Measurements from ENCODE around the gene ZNF627. TPM values are rescaled to one million over a fixed set of nuclear protein-coding genes. Genes with fewer than 3 reads are reported as not detected.

The ZNF627 gene
- total RNA-seq, 6 experiments from 2014 or later, result 5.7 to 8.7 (median 7.5) TPM

GRCh38 chr19:11551603-11552235, 45.6 kb upstream of the ZNF627 start:
- peaks cover 2% of the 10 kb centered on the region for H3K4me1 Mint-ChIP-seq (ENCODE audit: low read depth)
- H3K27me3 Mint-ChIP-seq (ENCODE audit: insufficient read depth), result peaks cover 4% of the 10 kb centered on the region; the same call in 1 of the 2 replicates
- no peak overlapping the region for H3K4me3 Mint-ChIP-seq
- H3K27ac Mint-ChIP-seq, result no peak overlapping the region
- DNase-seq, result peak; percentile 9
- H3K36me3 Mint-ChIP-seq (ENCODE audit: low read depth), result peaks cover 9% of the 10 kb centered on the region
- peak; percentile 69 for TF ChIP-seq CTCF (IDR thresholded peaks at IDR 0.05)
- no peaks in the 10 kb centered on the region for H3K9me3 Mint-ChIP-seq

- Mint-ChIP-seq H3K27me3 (ENCODE audit: insufficient read depth) (peaks cover 4% of the 10 kb centered on the region; the same call in 1 of the 2 replicates), H3K4me3 (no peak overlapping the region), H3K9me3 (no peaks in the 10 kb centered on the region), H3K27ac (no peak overlapping the region), H3K4me1 (ENCODE audit: low read depth) (peaks cover 10% of the 10 kb centered on the region), H3K36me3 (ENCODE audit: low read depth) (peaks cover 14% of the 10 kb centered on the region)
- DNase-seq, result no peak
- TF ChIP-seq CTCF (IDR thresholded peaks at IDR 0.05), result no peak
Observed at GRCh38 chr19:11552666-11553372, 44.5 kb upstream of the ZNF627 start.

GRCh38 chr19:11554160-11554559, 43.1 kb upstream of the ZNF627 start:
- Mint-ChIP-seq H3K27ac (no peak overlapping the region), H3K27me3 (ENCODE audit: insufficient read depth) (peaks cover 4% of the 10 kb centered on the region; the same call in 1 of the 2 replicates), H3K4me1 (ENCODE audit: low read depth) (peaks cover 17% of the 10 kb centered on the region), H3K36me3 (ENCODE audit: low read depth) (peaks cover 17% of the 10 kb centered on the region), H3K9me3 (no peaks in the 10 kb centered on the region), H3K4me3 (no peak overlapping the region)
- DNase-seq, result no peak
- TF ChIP-seq CTCF (IDR thresholded peaks at IDR 0.05), result no peak

GRCh38 chr19:11555246-11555645, 42.0 kb upstream of the ZNF627 start:
- Mint-ChIP-seq H3K4me3 (no peak overlapping the region), H3K4me1 (ENCODE audit: low read depth) (peaks cover 23% of the 10 kb centered on the region), H3K36me3 (ENCODE audit: low read depth) (peaks cover 17% of the 10 kb centered on the region), H3K27ac (no peak overlapping the region), H3K9me3 (no peaks in the 10 kb centered on the region), H3K27me3 (ENCODE audit: insufficient read depth) (peaks cover 4% of the 10 kb centered on the region; the same call in 1 of the 2 replicates)
- no peak for DNase-seq
- TF ChIP-seq CTCF (IDR thresholded peaks at IDR 0.05), result no peak

GRCh38 chr19:11556634-11557420, 40.5 kb upstream of the ZNF627 start:
- TF ChIP-seq CTCF (IDR thresholded peaks at IDR 0.05), result no peak
- Mint-ChIP-seq H3K4me1 (ENCODE audit: low read depth) (peaks cover 30% of the 10 kb centered on the region), H3K27me3 (ENCODE audit: insufficient read depth) (peaks cover 4% of the 10 kb centered on the region; the same call in 1 of the 2 replicates), H3K9me3 (no peaks in the 10 kb centered on the region), H3K4me3 (peak overlapping the region; percentile 26; the same call in 1 of the 2 replicates), H3K27ac (peak overlapping the region; percentile 11; the same call in 1 of the 2 replicates), H3K36me3 (ENCODE audit: low read depth) (peaks cover 17% of the 10 kb centered on the region)
- DNase-seq, result no peak

Data from HFFc6 (cell line).